Mesendoderm (in vitro differentiated cells): Measurements from ENCODE around the gene EIF5B.

Experiments
- DNase-seq: peaks from one replicate; pipeline ENCODE4 v3.0.0; 2013
- H2AK5ac ChIP-seq: 2 replicates; pipeline ENCODE4 v1.6.1; 2013; ENCODE audit warnings: low read length, inconsistent platforms
- H2BK120ac ChIP-seq: 2 replicates; pipeline ENCODE4 v1.6.1; 2013; ENCODE audit warnings: low read depth, mild to moderate bottlenecking, low read length, moderate library complexity, mixed read lengths
- H2BK15ac ChIP-seq: replicated peaks from 2 replicates; pipeline ENCODE4 v1.6.1; 2013; ENCODE audit warnings: low read depth, mild to moderate bottlenecking, moderate library complexity
- H2BK5ac ChIP-seq: 2 replicates; pipeline ENCODE4 v1.6.1; 2013; ENCODE audit warnings: low read length, inconsistent platforms
- H3K18ac ChIP-seq: 2 replicates; pipeline ENCODE4 v1.6.1; 2013; ENCODE audit warnings: mild to moderate bottlenecking, low read length, mixed read lengths
- H3K23ac ChIP-seq: one replicate; pipeline ENCODE4 v1.6.1; 2013; ENCODE audit warnings: low read length
- H3K27ac ChIP-seq: 2 replicates; pipeline ENCODE4 v1.5.1; 2013; ENCODE audit warnings: low read depth, mild to moderate bottlenecking, inconsistent platforms, low read length, moderate library complexity
- H3K27me3 ChIP-seq: 2 replicates; pipeline ENCODE4 v1.6.1; 2013; ENCODE audit warnings: low read length, control low read depth, mild to moderate bottlenecking, inconsistent platforms; ENCODE audit not compliant: insufficient read depth, poor library complexity
- H3K36me3 ChIP-seq: 2 replicates; pipeline ENCODE4 v1.6.1; 2013; ENCODE audit warnings: low read length, inconsistent platforms; ENCODE audit not compliant: control insufficient read depth, insufficient read depth
- H3K4ac ChIP-seq: one replicate; pipeline ENCODE4 v1.6.1; 2013; ENCODE audit warnings: low read depth, mild to moderate bottlenecking, low read length, moderate library complexity
- H3K4me1 ChIP-seq: 2 replicates; pipeline ENCODE4 v1.6.1; 2013; ENCODE audit warnings: low read depth, low read length, inconsistent platforms; ENCODE audit not compliant: control insufficient read depth
- H3K4me2 ChIP-seq: 2 replicates; pipeline ENCODE4 v1.6.1; 2013; ENCODE audit warnings: low read length
- H3K4me3 ChIP-seq: 2 replicates; pipeline ENCODE4 v1.5.1; 2013; ENCODE audit warnings: mild to moderate bottlenecking, low read length
- H3K56ac ChIP-seq: one replicate; pipeline ENCODE4 v1.6.1; 2013; ENCODE audit warnings: low read length
- H3K79me1 ChIP-seq: 2 replicates; pipeline ENCODE4 v1.6.1; 2013; ENCODE audit warnings: low read length, inconsistent platforms
- H3K79me2 ChIP-seq: 2 replicates; pipeline ENCODE4 v1.6.1; 2013; ENCODE audit warnings: mild to moderate bottlenecking, low read length; ENCODE audit not compliant: control insufficient read depth, insufficient read depth
- H3K9ac ChIP-seq: 2 replicates; pipeline ENCODE4 v1.6.1; 2013; ENCODE audit warnings: low read length, inconsistent platforms
- H4K5ac ChIP-seq: one replicate; pipeline ENCODE4 v1.6.1; 2013; ENCODE audit warnings: low read length
- H4K8ac ChIP-seq: one replicate; pipeline ENCODE4 v1.6.1; 2013; ENCODE audit warnings: low read depth, mild to moderate bottlenecking, control low read depth, low read length, moderate library complexity
- WGBS: extraction: QIAGEN DNeasy Blood & Tissue Kit; methylation state at CpG from one replicate; pipeline ENCODE4 v1.1.7; 2013; ENCODE audit warnings: low lambda C conversion rate, missing lambda C conversion rate; ENCODE audit not compliant: insufficient coverage; ENCODE audit errors: extremely low coverage; 5-methylcytosine and 5-hydroxymethylcytosine counted together

The EIF5B gene

GRCh38 chr2:99373144-99373543, 36.0 kb downstream of the EIF5B start:
- Histone ChIP-seq H3K27ac (no peak overlapping the region), H3K4me3 (no peak overlapping the region), H3K23ac (no peak overlapping the region), H3K9ac (no peak overlapping the region), H3K18ac (no peak overlapping the region), H3K4me1 (no peaks in the 10 kb centered on the region), H2AK5ac (no peak overlapping the region), H3K27me3 (no peaks in the 10 kb centered on the region), H4K5ac (no peak overlapping the region), H3K79me1 (no peaks in the 10 kb centered on the region), H4K8ac (no peak overlapping the region), H2BK5ac (no peak overlapping the region), H2BK15ac (no peak overlapping the region), H3K36me3 (peaks cover 2% of the 10 kb centered on the region), H2BK120ac (no peak overlapping the region), H3K79me2 (no peaks in the 10 kb centered on the region), H3K4me2 (no peak overlapping the region), H3K56ac (no peak overlapping the region), H3K4ac (no peak overlapping the region)
- no peak for DNase-seq
- no CpG with 5 or more reads among the region's 4 CpGs for WGBS

- no peak overlapping the region for H3K23ac ChIP-seq
Observed at GRCh38 chr2:99374747-99375146, 37.6 kb downstream of the EIF5B start.

GRCh38 chr2:99376254-99376864, 39.2 kb downstream of the EIF5B start:
- Histone ChIP-seq H3K4me2 (no peak overlapping the region), H3K36me3 (peaks cover 3% of the 10 kb centered on the region), H3K9ac (no peak overlapping the region), H2BK15ac (no peak overlapping the region), H3K4me3 (no peak overlapping the region), H2BK5ac (no peak overlapping the region), H3K56ac (no peak overlapping the region), H3K79me2 (no peaks in the 10 kb centered on the region), H4K5ac (no peak overlapping the region), H3K4me1 (no peaks in the 10 kb centered on the region), H3K79me1 (no peaks in the 10 kb centered on the region), H2AK5ac (no peak overlapping the region), H3K27me3 (no peaks in the 10 kb centered on the region), H3K4ac (no peak overlapping the region), H3K18ac (no peak overlapping the region), H4K8ac (no peak overlapping the region), H3K23ac (no peak overlapping the region), H3K27ac (no peak overlapping the region), H2BK120ac (no peak overlapping the region)
- no CpG with 5 or more reads among the region's 7 CpGs for WGBS
- DNase-seq: no peak

More at GRCh38 chr2:99374747-99375146, 37.6 kb downstream of the EIF5B start:
- Histone ChIP-seq H3K27me3 (no peaks in the 10 kb centered on the region), H3K36me3 (peaks cover 2% of the 10 kb centered on the region), H3K4ac (no peak overlapping the region), H3K27ac (no peak overlapping the region), H3K4me3 (no peak overlapping the region), H3K4me2 (no peak overlapping the region), H3K18ac (no peak overlapping the region), H3K9ac (no peak overlapping the region), H2AK5ac (no peak overlapping the region), H4K5ac (no peak overlapping the region), H2BK5ac (no peak overlapping the region), H3K79me2 (no peaks in the 10 kb centered on the region), H3K79me1 (no peaks in the 10 kb centered on the region), H2BK15ac (no peak overlapping the region), H3K56ac (no peak overlapping the region), H3K4me1 (no peaks in the 10 kb centered on the region), H4K8ac (no peak overlapping the region), H2BK120ac (no peak overlapping the region)
- DNase-seq: no peak

- Histone ChIP-seq H3K4me3 (no peak overlapping the region), H3K9ac (no peak overlapping the region), H3K4me2 (no peak overlapping the region), H3K4ac (no peak overlapping the region), H3K4me1 (no peaks in the 10 kb centered on the region), H3K18ac (no peak overlapping the region), H2BK120ac (no peak overlapping the region), H3K79me1 (no peaks in the 10 kb centered on the region), H4K8ac (no peak overlapping the region), H2AK5ac (no peak overlapping the region), H2BK15ac (no peak overlapping the region), H3K79me2 (no peaks in the 10 kb centered on the region), H3K23ac (no peak overlapping the region), H3K56ac (no peak overlapping the region), H3K27me3 (no peaks in the 10 kb centered on the region), H4K5ac (no peak overlapping the region), H2BK5ac (no peak overlapping the region), H3K27ac (no peak overlapping the region), H3K36me3 (peaks cover 3% of the 10 kb centered on the region)
- no peak for DNase-seq
- no CpG with 5 or more reads among the region's 1 CpG for WGBS
Observed at GRCh38 chr2:99377879-99378278, 40.7 kb downstream of the EIF5B start.

- WGBS: no CpG with 5 or more reads among the region's 3 CpGs
- Histone ChIP-seq H3K27me3 (no peaks in the 10 kb centered on the region), H3K79me2 (no peaks in the 10 kb centered on the region), H3K79me1 (no peaks in the 10 kb centered on the region), H3K4me1 (no peaks in the 10 kb centered on the region), H3K56ac (no peak overlapping the region), H3K4me3 (no peak overlapping the region), H3K36me3 (peaks cover 2% of the 10 kb centered on the region), H3K4ac (no peak overlapping the region), H3K9ac (no peak overlapping the region), H3K23ac (no peak overlapping the region), H2BK15ac (no peak overlapping the region), H3K27ac (no peak overlapping the region), H4K8ac (no peak overlapping the region), H2BK120ac (no peak overlapping the region), H3K4me2 (no peak overlapping the region), H4K5ac (no peak overlapping the region), H2AK5ac (no peak overlapping the region), H3K18ac (no peak overlapping the region), H2BK5ac (no peak overlapping the region)
- no peak for DNase-seq
Observed at GRCh38 chr2:99380376-99381010, 43.3 kb downstream of the EIF5B start.

GRCh38 chr2:99382143-99382542, 45.0 kb downstream of the EIF5B start:
- Histone ChIP-seq H3K36me3 (peaks cover 2% of the 10 kb centered on the region), H3K23ac (no peak overlapping the region), H3K4ac (no peak overlapping the region), H3K4me2 (no peak overlapping the region), H3K56ac (no peak overlapping the region), H2AK5ac (no peak overlapping the region), H2BK15ac (no peak overlapping the region), H4K5ac (no peak overlapping the region), H3K79me1 (no peaks in the 10 kb centered on the region), H3K27me3 (no peaks in the 10 kb centered on the region), H3K79me2 (no peaks in the 10 kb centered on the region), H3K9ac (no peak overlapping the region), H2BK5ac (no peak overlapping the region), H3K4me3 (no peak overlapping the region), H3K18ac (no peak overlapping the region), H4K8ac (no peak overlapping the region), H3K4me1 (no peaks in the 10 kb centered on the region), H2BK120ac (no peak overlapping the region), H3K27ac (no peak overlapping the region)
- WGBS: no CpG with 5 or more reads among the region's 2 CpGs
- no peak for DNase-seq
